HEK293 (cell line): ENCODE measurements around the gene ARHGEF2.

ENCODE experiments used
- CTCF ChIP-seq: fragments of 450-650 bp; formaldehyde crosslinking; IDR thresholded peaks from 2 replicates; pipeline ENCODE4 v1.5.1; 2016; ENCODE audit warnings: missing biosample characterization, missing genetic modification characterization
- RBAK ChIP-seq: fragments of 450-650 bp; formaldehyde crosslinking; IDR thresholded peaks from 2 replicates; pipeline ENCODE4 v1.5.1; 2016; ENCODE audit warnings: missing biosample characterization, missing genetic modification characterization
- TSHZ1 ChIP-seq: fragments of 450-650 bp; formaldehyde crosslinking; IDR thresholded peaks from 2 replicates; pipeline ENCODE4 v1.5.1; 2016; ENCODE audit warnings: missing biosample characterization, missing genetic modification characterization, borderline replicate concordance
- ZBTB7A ChIP-seq: fragments of 450-650 bp; formaldehyde crosslinking; IDR thresholded peaks from 2 replicates; pipeline ENCODE4 v1.5.1; 2016; ENCODE audit warnings: low read depth, missing biosample characterization, missing genetic modification characterization
- ZNF18 ChIP-seq: fragments of 450-650 bp; formaldehyde crosslinking; IDR thresholded peaks from 2 replicates; pipeline ENCODE4 v1.5.1; 2016; ENCODE audit warnings: missing biosample characterization, missing genetic modification characterization
- ZNF704 ChIP-seq: fragments of 450-650 bp; formaldehyde crosslinking; IDR thresholded peaks from 2 replicates; pipeline ENCODE4 v1.5.1; 2016; ENCODE audit warnings: missing biosample characterization, missing genetic modification characterization

GRCh38 chr1:155999964-156000363 is 21.6 kb upstream of the ARHGEF2 start:
- TF ChIP-seq CTCF (tag by site-specific recombination) (no peak), ZNF704 (no peak), ZNF18 (tag by site-specific recombination) (no peak), TSHZ1 (tag by site-specific recombination) (no peak), RBAK (no peak), ZBTB7A (tag by site-specific recombination) (no peak)
